GM12872 (cell line): ENCODE results near the gene AREL1.

ENCODE experiments used
- CTCF ChIP-seq: IDR thresholded peaks from 3 replicates; pipeline ENCODE4 v1.5.1; 2011; ENCODE audit warnings: low read depth, mild to moderate bottlenecking, low read length, moderate library complexity; ENCODE audit not compliant: insufficient read depth

Gene AREL1

GRCh38 chr14:74705613-74706500 is 7.0 kb downstream of the AREL1 start:
- no peak for TF ChIP-seq CTCF

- TF ChIP-seq CTCF, result no peak
Measured at GRCh38 chr14:74704656-74705055, 8.2 kb downstream of the AREL1 start.

- no peak for TF ChIP-seq CTCF
Measured at GRCh38 chr14:74703043-74703442, 9.8 kb downstream of the AREL1 start.

GRCh38 chr14:74702293-74702692 is 10.6 kb downstream of the AREL1 start:
- no peak for TF ChIP-seq CTCF

GRCh38 chr14:74698465-74698864 is 14.4 kb downstream of the AREL1 start:
- TF ChIP-seq CTCF, result no peak

- TF ChIP-seq CTCF, result no peak
Measured at GRCh38 chr14:74697976-74698375, 14.9 kb downstream of the AREL1 start.

GRCh38 chr14:74697543-74697942 is 15.3 kb downstream of the AREL1 start:
- TF ChIP-seq CTCF, result no peak
